OCI-LY3 (cell line): ENCODE data around the gene ZACN.
A peak's percentile ranks its signal among the peaks of the same experiment; 100 is the strongest.

ENCODE experiments used
- H2AFZ ChIP-seq: fragments of 200-600, 300-600 bp; shearing (Covaris generic); 2 replicates; pipeline ENCODE4 v1.6.0; 2014; ENCODE audit warnings: antibody characterized with exemption, low read depth, low read length
- H3K27ac ChIP-seq: fragments of 200-600, 300-600 bp; sonication (generic); 2 replicates; pipeline ENCODE4 v1.5.1; 2014; ENCODE audit warnings: mild to moderate bottlenecking, low read length, moderate library complexity, mixed read lengths
- H3K27me3 ChIP-seq: fragments of 200-600, 300-600 bp; sonication (generic); 2 replicates; pipeline ENCODE4 v1.6.1; 2014; ENCODE audit warnings: low read depth, low read length, mixed read lengths
- H3K36me3 ChIP-seq: fragments of 200-600, 300-600 bp; sonication (generic); replicated peaks from 2 replicates; pipeline ENCODE3; 2014; ENCODE audit warnings: low read depth, low read length, mixed read lengths
- H3K4me1 ChIP-seq: fragments of 300-600, 200-600 bp; sonication (generic); 2 replicates; pipeline ENCODE4 v1.6.1; 2014; ENCODE audit warnings: low read length, mixed read lengths
- H3K4me2 ChIP-seq: fragments of 200-600, 300-600 bp; sonication (generic); 2 replicates; pipeline ENCODE4 v1.6.1; 2014; ENCODE audit warnings: low read length, mixed read lengths
- H3K4me3 ChIP-seq: fragments of 300-600, 200-600 bp; sonication (generic); 2 replicates; pipeline ENCODE4 v1.5.1; 2014; ENCODE audit warnings: antibody characterized with exemption, mild to moderate bottlenecking, low read length, moderate library complexity
- H3K79me2 ChIP-seq: fragments of 300-600, 200-600 bp; shearing (Covaris generic); 2 replicates; pipeline ENCODE4 v1.6.1; 2014; ENCODE audit warnings: mild to moderate bottlenecking, low read length, mixed read lengths
- H3K9ac ChIP-seq: fragments of 300-600, 200-600 bp; shearing (Covaris generic); 2 replicates; pipeline ENCODE4 v1.6.0; 2014; ENCODE audit warnings: mild to moderate bottlenecking, low read length, moderate library complexity
- H3K9me3 ChIP-seq: fragments of 200-600, 300-600 bp; shearing (Covaris generic); 2 replicates; pipeline ENCODE4 v1.6.1; 2014; ENCODE audit warnings: low read length, mixed read lengths; ENCODE audit not compliant: insufficient read depth
- H4K20me1 ChIP-seq: fragments of 200-600, 300-600 bp; sonication (generic); 2 replicates; pipeline ENCODE4 v1.6.1; 2016; ENCODE audit warnings: low read length, mixed read lengths; ENCODE audit not compliant: insufficient read depth
- CTCF ChIP-seq: fragments of 200-600, 300-600 bp; sonication (generic); IDR thresholded peaks from 2 replicates; pipeline ENCODE4 v1.5.1; 2014; ENCODE audit warnings: antibody characterized with exemption, low read length, low read depth
- EZH2phosphoT487 ChIP-seq: fragments of 200-600 bp; shearing (Covaris generic); IDR thresholded peaks from 2 replicates; pipeline ENCODE4 v1.6.1; 2018; ENCODE audit warnings: antibody characterized with exemption, mixed run types, low read depth

The ZACN gene

GRCh38 chr17:76104140-76104895 lies 25.3 kb downstream of the ZACN start:
- H2AFZ ChIP-seq, result peak overlapping the region; percentile 31; the same call in 1 of the 2 replicates
- peak overlapping the region; percentile 83 for H3K9ac ChIP-seq
- H4K20me1 ChIP-seq, result no peaks in the 10 kb centered on the region
- peaks cover 12% of the 10 kb centered on the region for H3K36me3 ChIP-seq
- H3K27me3 ChIP-seq, result no peaks in the 10 kb centered on the region
- no peak for TF ChIP-seq EZH2phosphoT487
- no peak for TF ChIP-seq CTCF
- peak overlapping the region; percentile 49 for H3K27ac ChIP-seq
- H3K4me1 ChIP-seq, result peaks cover 10% of the 10 kb centered on the region
- H3K4me2 ChIP-seq, result peak overlapping the region; percentile 90
- H3K9me3 ChIP-seq, result no peaks in the 10 kb centered on the region
- H3K79me2 ChIP-seq, result peaks cover 10% of the 10 kb centered on the region
- H3K4me3 ChIP-seq, result peak overlapping the region; percentile 94

GRCh38 chr17:76104896-76105231 lies 25.9 kb downstream of the ZACN start:
- H3K79me2 ChIP-seq, result peaks cover 10% of the 10 kb centered on the region
- no peaks in the 10 kb centered on the region for H3K27me3 ChIP-seq
- H3K9ac ChIP-seq, result no peak overlapping the region
- H3K9me3 ChIP-seq, result no peaks in the 10 kb centered on the region
- TF ChIP-seq CTCF (no peak), EZH2phosphoT487 (no peak)
- no peak overlapping the region for H3K4me3 ChIP-seq
- no peak overlapping the region for H3K27ac ChIP-seq
- H3K36me3 ChIP-seq, result peaks cover 9% of the 10 kb centered on the region
- H2AFZ ChIP-seq, result no peak overlapping the region
- no peaks in the 10 kb centered on the region for H4K20me1 ChIP-seq
- H3K4me1 ChIP-seq, result peaks cover 10% of the 10 kb centered on the region
- H3K4me2 ChIP-seq, result peak overlapping the region; percentile 90; the same call in 1 of the 2 replicates

GRCh38 chr17:76106703-76107102 lies 27.7 kb downstream of the ZACN start:
- Histone ChIP-seq H3K79me2 (peaks cover 10% of the 10 kb centered on the region), H4K20me1 (no peaks in the 10 kb centered on the region), H3K4me3 (no peak overlapping the region), H3K4me1 (peaks cover 10% of the 10 kb centered on the region), H3K27ac (no peak overlapping the region), H3K36me3 (no peaks in the 10 kb centered on the region), H3K27me3 (no peaks in the 10 kb centered on the region), H2AFZ (no peak overlapping the region; the same call in 1 of the 2 replicates), H3K9me3 (no peaks in the 10 kb centered on the region), H3K4me2 (no peak overlapping the region), H3K9ac (no peak overlapping the region)
- no peak for TF ChIP-seq CTCF
- no peak for TF ChIP-seq EZH2phosphoT487

- H2AFZ ChIP-seq, result no peak overlapping the region
- TF ChIP-seq EZH2phosphoT487 (no peak), CTCF (peak; percentile 37; the same call in 1 of the 2 replicates)
- H3K9me3 ChIP-seq, result no peaks in the 10 kb centered on the region
- no peaks in the 10 kb centered on the region for H4K20me1 ChIP-seq
- H3K36me3 ChIP-seq, result no peaks in the 10 kb centered on the region
- H3K27me3 ChIP-seq, result no peaks in the 10 kb centered on the region
- no peak overlapping the region for H3K4me2 ChIP-seq
- H3K27ac ChIP-seq, result no peak overlapping the region
- peaks cover 10% of the 10 kb centered on the region for H3K4me1 ChIP-seq
- H3K9ac ChIP-seq, result no peak overlapping the region
- H3K79me2 ChIP-seq, result peaks cover 10% of the 10 kb centered on the region
- H3K4me3 ChIP-seq, result no peak overlapping the region
Measured at GRCh38 chr17:76107509-76107908, 28.5 kb downstream of the ZACN start.
